Peyer's patch (tissue), 4 donors: Measurements from ENCODE around the gene GSAP.
"Not testable (repeated sequence)": the region's sequence is repeated elsewhere in the genome, so short reads cannot be mapped to it uniquely, and the experiment has no call there.

Experiments
- POLR2A ChIP-seq, 2 donors: fragments of 450-650 bp; IDR thresholded peaks; one replicate each; pipeline ENCODE4 v1.5.1; 2017; ENCODE audit warnings: antibody characterized with exemption in 2 of 2, mild to moderate bottlenecking in 2 of 2, moderate library complexity in 2 of 2
- TF ChIP-seq, protein P1 (sequence below), 6 experiments: fragments of 450-650 bp in 4 of 6; fragments of 200-600 bp in 2 of 6; sonication (generic) in 1 of 6; IDR thresholded peaks; one replicate each; pipeline ENCODE4 v1.5.1; 2017 to 2019; ENCODE audit warnings: antibody characterized with exemption in 6 of 6, mild to moderate bottlenecking in 3 of 6, moderate library complexity in 1 of 6

DNA sequence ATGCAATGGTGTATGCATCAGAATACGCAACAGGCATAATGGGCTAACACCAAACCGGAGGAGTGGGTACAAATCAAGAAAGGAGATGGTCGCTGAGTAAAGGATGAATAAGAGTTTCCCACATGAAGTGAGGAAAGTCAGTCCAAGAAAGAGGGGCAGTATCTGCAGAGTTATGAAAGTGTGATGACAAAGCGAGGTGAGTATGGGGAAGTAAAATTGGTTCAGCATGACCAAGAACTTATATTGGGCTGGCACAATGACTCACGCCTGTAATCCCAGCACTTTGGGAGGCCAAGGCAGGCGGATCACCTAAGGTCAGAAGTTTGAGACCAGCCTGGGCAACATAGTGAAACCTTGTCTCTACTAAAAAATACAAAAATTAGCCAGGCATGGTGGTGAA is 47.5 kb upstream of the GSAP start:
- not testable (repeated sequence) for TF ChIP-seq POLR2A (IDR thresholded peaks at IDR 0.05)
- TF ChIP-seq, protein P1, sequence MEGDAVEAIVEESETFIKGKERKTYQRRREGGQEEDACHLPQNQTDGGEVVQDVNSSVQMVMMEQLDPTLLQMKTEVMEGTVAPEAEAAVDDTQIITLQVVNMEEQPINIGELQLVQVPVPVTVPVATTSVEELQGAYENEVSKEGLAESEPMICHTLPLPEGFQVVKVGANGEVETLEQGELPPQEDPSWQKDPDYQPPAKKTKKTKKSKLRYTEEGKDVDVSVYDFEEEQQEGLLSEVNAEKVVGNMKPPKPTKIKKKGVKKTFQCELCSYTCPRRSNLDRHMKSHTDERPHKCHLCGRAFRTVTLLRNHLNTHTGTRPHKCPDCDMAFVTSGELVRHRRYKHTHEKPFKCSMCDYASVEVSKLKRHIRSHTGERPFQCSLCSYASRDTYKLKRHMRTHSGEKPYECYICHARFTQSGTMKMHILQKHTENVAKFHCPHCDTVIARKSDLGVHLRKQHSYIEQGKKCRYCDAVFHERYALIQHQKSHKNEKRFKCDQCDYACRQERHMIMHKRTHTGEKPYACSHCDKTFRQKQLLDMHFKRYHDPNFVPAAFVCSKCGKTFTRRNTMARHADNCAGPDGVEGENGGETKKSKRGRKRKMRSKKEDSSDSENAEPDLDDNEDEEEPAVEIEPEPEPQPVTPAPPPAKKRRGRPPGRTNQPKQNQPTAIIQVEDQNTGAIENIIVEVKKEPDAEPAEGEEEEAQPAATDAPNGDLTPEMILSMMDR (IDR thresholded peaks at IDR 0.05): not testable (repeated sequence)
